Neuron (in vitro differentiated cells): ENCODE results near the gene MEN1.
A peak's percentile ranks its signal among the peaks of the same experiment; 100 is the strongest.
"Not testable (repeated sequence)": the region's sequence is repeated elsewhere in the genome, so short reads cannot be mapped to it uniquely, and the experiment has no call there.

Source experiments
- H2AFZ ChIP-seq: one replicate; pipeline ENCODE4 v1.6.1; 2013; ENCODE audit warnings: low read depth, mild to moderate bottlenecking, inconsistent platforms, low read length, moderate library complexity
- H3K27me3 ChIP-seq: one replicate; pipeline ENCODE4 v1.6.1; 2013; ENCODE audit warnings: low read length; ENCODE audit not compliant: insufficient read depth
- H3K36me3 ChIP-seq: one replicate; pipeline ENCODE4 v1.6.1; 2013; ENCODE audit warnings: low read length; ENCODE audit not compliant: insufficient read depth
- H3K4me1 ChIP-seq: one replicate; pipeline ENCODE4 v1.6.1; 2013; ENCODE audit warnings: low read length; ENCODE audit not compliant: insufficient read depth
- H3K4me3 ChIP-seq: 2 replicates; pipeline ENCODE4 v1.5.1; 2013; ENCODE audit warnings: mild to moderate bottlenecking, low read length, moderate library complexity
- H3K9me3 ChIP-seq: one replicate; pipeline ENCODE4 v1.6.1; 2013; ENCODE audit warnings: low read length

Gene MEN1

GRCh38 chr11:64832467-64833197, 22.3 kb upstream of the MEN1 start:
- Histone ChIP-seq H3K4me1 (no peaks in the 10 kb centered on the region), H3K36me3 (no peaks in the 10 kb centered on the region), H3K27me3 (peaks cover 34% of the 10 kb centered on the region), H2AFZ (no peak overlapping the region), H3K9me3 (no peaks in the 10 kb centered on the region), H3K4me3 (no peak overlapping the region)

GRCh38 chr11:64831411-64831891, 21.1 kb upstream of the MEN1 start:
- Histone ChIP-seq H3K27me3 (peaks cover 34% of the 10 kb centered on the region), H3K4me1 (no peaks in the 10 kb centered on the region), H3K9me3 (peaks cover 4% of the 10 kb centered on the region), H3K4me3 (no peak overlapping the region), H3K36me3 (no peaks in the 10 kb centered on the region), H2AFZ (no peak overlapping the region)

- Histone ChIP-seq H3K4me1 (no peaks in the 10 kb centered on the region), H2AFZ (no peak overlapping the region), H3K36me3 (no peaks in the 10 kb centered on the region), H3K4me3 (no peak overlapping the region), H3K9me3 (peaks cover 4% of the 10 kb centered on the region), H3K27me3 (peaks cover 24% of the 10 kb centered on the region)
These were observed 19.3 kb upstream of the MEN1 start for GRCh38 chr11:64829536-64830251.

DNA sequence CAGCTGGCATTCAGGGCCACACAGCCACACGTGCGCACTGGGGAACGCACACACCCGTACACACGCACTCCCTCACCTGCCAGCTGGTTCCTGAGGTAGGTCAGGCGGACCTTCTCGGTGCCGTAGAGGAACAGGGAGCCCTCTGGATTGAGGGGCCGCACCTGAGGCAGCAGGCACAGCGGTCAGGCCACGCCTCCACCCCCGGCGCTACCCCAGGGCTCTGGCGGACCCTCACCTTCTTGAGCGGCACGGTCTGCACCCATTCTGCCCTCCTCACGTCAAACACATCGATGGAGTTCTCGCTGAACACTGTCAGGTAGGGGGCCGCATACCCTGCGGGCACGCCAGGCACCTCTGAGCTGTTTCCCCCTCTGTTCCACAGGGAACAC, 17.1 kb upstream of the MEN1 start:
- no peaks in the 10 kb centered on the region for H3K4me1 ChIP-seq
- H2AFZ ChIP-seq = no peak overlapping the region
- no peaks in the 10 kb centered on the region for H3K36me3 ChIP-seq
- H3K4me3 ChIP-seq = no peak overlapping the region
- H3K27me3 ChIP-seq = peaks cover 7% of the 10 kb centered on the region
- peaks cover 4% of the 10 kb centered on the region for H3K9me3 ChIP-seq

DNA sequence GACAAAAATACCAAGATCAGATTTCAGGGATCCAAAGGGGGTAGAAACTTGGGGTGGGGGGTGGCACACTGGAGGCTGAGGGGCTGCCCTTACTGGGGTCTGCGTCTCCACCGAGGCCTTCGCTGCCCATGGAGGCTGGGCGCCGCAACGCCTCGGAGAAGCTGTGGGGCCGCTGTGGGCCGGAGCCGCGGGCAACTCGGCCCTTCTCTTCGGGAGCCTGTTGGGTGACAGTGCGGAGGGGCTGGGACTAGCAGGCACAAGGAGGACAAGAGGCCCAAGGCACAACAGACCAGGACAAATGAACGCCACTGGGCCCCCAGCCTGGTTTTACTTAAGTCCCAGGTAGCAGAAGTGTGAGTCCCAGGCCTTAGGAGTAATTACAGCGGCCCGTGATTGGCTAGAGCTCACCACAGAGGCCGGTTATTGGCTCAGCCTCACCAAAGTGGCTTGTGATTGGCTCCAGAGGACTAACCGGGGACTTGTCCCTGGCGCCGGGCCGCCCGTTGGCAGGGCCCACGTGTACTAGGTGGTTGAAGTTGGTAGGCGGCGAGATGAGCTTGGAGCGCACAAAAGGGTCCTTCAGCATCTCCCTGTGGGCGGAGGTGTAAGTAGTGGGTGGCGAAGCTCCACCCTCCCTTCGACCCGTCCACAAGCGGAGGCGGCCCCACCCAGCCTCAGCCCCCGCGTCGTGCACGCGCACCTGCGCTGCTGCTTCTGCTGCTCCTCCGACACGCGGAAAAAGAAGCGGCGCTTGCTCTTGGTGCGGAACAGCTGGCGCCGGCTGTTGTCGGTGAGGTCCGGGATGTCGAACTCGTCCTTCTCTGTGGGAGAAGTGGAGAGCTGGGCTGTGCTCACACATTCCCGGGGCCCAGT, 16.5 kb upstream of the MEN1 start:
- H3K4me3 ChIP-seq = no peak overlapping the region
- H2AFZ ChIP-seq = no peak overlapping the region
- H3K27me3 ChIP-seq = peaks cover under 1% of the 10 kb centered on the region
- H3K4me1 ChIP-seq = no peaks in the 10 kb centered on the region
- no peaks in the 10 kb centered on the region for H3K36me3 ChIP-seq
- peaks cover 4% of the 10 kb centered on the region for H3K9me3 ChIP-seq

DNA sequence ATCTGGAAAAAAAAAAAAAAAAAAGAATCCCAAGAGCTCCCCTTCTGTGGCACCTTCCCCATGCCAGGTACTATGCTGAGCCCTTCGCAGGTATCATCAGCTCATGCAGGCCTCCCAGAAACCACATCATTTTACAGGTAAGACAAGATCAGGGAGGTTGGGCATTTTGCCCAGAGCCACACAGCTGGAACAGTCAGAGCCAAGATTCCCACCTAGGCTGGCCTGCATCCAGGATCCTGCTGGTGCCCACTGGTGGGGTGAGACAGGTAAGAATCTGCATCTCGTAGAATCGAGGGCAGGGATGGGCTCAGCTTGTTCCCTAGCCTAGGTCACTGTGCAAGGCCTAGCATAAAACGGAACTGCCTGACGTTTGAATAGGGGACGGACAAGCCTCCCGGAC, 15.7 kb upstream of the MEN1 start:
- Histone ChIP-seq H2AFZ (no peak overlapping the region), H3K4me1 (no peaks in the 10 kb centered on the region), H3K27me3 (no peaks in the 10 kb centered on the region)

GRCh38 chr11:64823568-64824119, 13.3 kb upstream of the MEN1 start:
- Histone ChIP-seq H3K36me3 (no peaks in the 10 kb centered on the region), H2AFZ (no peak overlapping the region), H3K27me3 (no peaks in the 10 kb centered on the region), H3K4me1 (no peaks in the 10 kb centered on the region), H3K4me3 (no peak overlapping the region), H3K9me3 (peaks cover 4% of the 10 kb centered on the region)

More for the DNA sequence above, 15.7 kb upstream of the MEN1 start:
- H3K9me3 ChIP-seq = peaks cover 4% of the 10 kb centered on the region
- no peaks in the 10 kb centered on the region for H3K36me3 ChIP-seq
- no peak overlapping the region for H3K4me3 ChIP-seq

- Histone ChIP-seq H3K27me3 (no peaks in the 10 kb centered on the region), H2AFZ (no peak overlapping the region), H3K36me3 (no peaks in the 10 kb centered on the region), H3K9me3 (no peaks in the 10 kb centered on the region), H3K4me1 (no peaks in the 10 kb centered on the region), H3K4me3 (no peak overlapping the region)
These were observed 7.1 kb upstream of the MEN1 start for GRCh38 chr11:64817476-64817875.

DNA sequence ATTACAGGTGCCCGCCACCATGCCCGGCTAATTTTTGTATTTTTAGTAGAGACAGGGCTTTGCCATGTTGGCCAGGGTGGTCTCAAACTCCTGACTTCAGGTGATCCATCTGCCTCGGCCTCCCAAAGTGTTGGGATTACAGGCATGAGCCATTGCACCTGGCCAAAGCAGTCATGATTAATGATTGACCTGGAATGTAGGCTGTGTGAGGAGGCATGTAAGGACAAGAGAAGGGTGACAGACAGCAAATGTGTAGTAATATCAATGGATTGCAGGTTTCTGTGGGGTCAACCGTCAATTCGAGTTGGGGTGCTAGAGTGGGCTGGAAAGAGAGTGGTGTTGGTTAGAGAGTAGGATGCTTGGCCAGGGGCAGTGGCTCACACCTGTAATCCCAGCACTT, 5.1 kb upstream of the MEN1 start:
- H3K4me1 ChIP-seq, H3K27me3 ChIP-seq, H3K4me3 ChIP-seq, H3K36me3 ChIP-seq, H3K9me3 ChIP-seq, H2AFZ ChIP-seq: not testable (repeated sequence)

DNA sequence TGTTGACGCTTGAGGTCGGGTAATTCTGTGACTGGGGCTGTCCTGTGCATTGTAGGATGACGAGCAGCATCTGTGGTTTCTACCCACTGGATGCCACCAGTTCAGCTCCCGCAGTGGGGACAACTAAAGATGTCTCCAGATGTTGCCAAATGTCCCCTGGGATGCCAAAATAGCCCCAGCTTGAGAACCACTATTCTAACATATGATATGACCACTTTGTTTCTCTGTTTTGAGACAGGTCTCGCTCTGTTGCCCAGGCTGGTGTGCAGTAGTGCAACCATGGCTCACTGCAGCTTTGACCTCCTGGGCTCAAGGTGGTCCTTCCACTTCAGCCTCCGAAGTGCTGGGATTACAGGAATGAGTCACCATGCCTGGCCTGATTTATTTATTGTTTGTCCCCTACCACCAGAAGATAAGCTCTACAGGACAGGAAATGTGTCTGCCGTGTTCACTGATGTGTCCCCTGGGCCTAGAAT, 4.4 kb upstream of the MEN1 start:
- Histone ChIP-seq H3K36me3 (no peaks in the 10 kb centered on the region), H3K4me3 (no peak overlapping the region), H3K9me3 (no peaks in the 10 kb centered on the region), H2AFZ (no peak overlapping the region), H3K4me1 (peaks cover 1% of the 10 kb centered on the region), H3K27me3 (no peaks in the 10 kb centered on the region)

GRCh38 chr11:64813826-64814225, 3.5 kb upstream of the MEN1 start:
- H3K9me3 ChIP-seq = no peaks in the 10 kb centered on the region
- H3K27me3 ChIP-seq = no peaks in the 10 kb centered on the region
- peaks cover 8% of the 10 kb centered on the region for H3K4me1 ChIP-seq
- H2AFZ ChIP-seq = no peak overlapping the region
- no peak overlapping the region for H3K4me3 ChIP-seq
- H3K36me3 ChIP-seq = no peaks in the 10 kb centered on the region

DNA sequence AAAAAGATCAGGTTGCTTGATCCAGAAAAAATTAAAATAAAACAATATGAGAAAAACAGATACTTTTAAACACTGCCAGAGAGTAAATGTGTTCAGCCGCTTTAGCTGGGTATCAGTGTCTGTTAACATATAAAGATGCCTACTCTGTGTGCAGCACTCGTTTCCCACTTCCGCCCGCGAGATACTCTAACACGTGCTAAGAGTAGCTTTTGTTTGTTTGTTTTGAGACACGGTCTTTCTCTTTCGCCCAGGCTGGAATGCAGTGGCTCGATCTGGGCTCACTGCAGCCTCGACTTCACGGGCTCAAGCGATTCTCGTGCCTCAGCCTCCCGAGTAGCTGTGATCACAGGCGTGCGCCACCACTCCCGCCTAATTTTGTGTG, 531 bp upstream of the MEN1 start:
- Histone ChIP-seq H3K36me3 (peaks cover 22% of the 10 kb centered on the region), H3K27me3 (no peaks in the 10 kb centered on the region), H3K4me3 (peak overlapping the region; percentile 81), H3K4me1 (peaks cover 8% of the 10 kb centered on the region), H2AFZ (peak overlapping the region; percentile 80), H3K9me3 (no peaks in the 10 kb centered on the region)
